Fibroblast of pulmonary artery (primary cell): ENCODE results near the gene TIAM2.
"Not testable (repeated sequence)": the region's sequence is repeated elsewhere in the genome, so short reads cannot be mapped to it uniquely, and the experiment has no call there.

Experiments used
- DNase-seq: peaks from one replicate; pipeline ENCODE4 v3.0.0-alpha.2; 2010; ENCODE audit warnings: low read depth
- H3K4me3 ChIP-seq: replicated peaks from 2 replicates; pipeline ENCODE4 v1.5.1; 2011; ENCODE audit warnings: low read depth, mild to moderate bottlenecking, control low read depth, low read length, moderate library complexity
- TF ChIP-seq, protein P1 (sequence below): IDR thresholded peaks from 2 replicates; pipeline ENCODE4 v1.5.1; 2011; ENCODE audit warnings: mild to moderate bottlenecking, control low read depth, low read length, inconsistent platforms; ENCODE audit errors: missing control alignments

Gene TIAM2

DNA sequence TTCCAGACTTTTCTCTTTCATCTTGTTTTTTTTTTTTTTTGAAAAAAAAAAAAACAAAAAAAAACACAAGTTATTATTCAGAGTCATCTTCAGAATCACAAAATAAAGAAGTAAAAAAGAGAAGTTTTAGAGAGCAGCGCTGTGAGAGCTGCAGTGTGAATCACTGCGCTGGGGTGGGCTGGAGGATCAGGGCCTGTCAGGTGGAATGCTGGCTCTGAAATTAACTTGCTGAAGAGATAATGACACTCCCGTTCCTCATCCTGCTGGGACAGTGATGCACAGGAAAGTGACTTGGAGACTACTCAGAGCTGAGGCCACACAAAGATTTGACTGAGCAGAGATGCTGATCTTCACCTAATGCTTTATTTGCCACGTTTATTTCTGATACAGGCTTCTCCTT, 226.0 kb downstream of the TIAM2 start:
- no peak for DNase-seq
- no peak overlapping the region for H3K4me3 ChIP-seq
- TF ChIP-seq, protein P1, sequence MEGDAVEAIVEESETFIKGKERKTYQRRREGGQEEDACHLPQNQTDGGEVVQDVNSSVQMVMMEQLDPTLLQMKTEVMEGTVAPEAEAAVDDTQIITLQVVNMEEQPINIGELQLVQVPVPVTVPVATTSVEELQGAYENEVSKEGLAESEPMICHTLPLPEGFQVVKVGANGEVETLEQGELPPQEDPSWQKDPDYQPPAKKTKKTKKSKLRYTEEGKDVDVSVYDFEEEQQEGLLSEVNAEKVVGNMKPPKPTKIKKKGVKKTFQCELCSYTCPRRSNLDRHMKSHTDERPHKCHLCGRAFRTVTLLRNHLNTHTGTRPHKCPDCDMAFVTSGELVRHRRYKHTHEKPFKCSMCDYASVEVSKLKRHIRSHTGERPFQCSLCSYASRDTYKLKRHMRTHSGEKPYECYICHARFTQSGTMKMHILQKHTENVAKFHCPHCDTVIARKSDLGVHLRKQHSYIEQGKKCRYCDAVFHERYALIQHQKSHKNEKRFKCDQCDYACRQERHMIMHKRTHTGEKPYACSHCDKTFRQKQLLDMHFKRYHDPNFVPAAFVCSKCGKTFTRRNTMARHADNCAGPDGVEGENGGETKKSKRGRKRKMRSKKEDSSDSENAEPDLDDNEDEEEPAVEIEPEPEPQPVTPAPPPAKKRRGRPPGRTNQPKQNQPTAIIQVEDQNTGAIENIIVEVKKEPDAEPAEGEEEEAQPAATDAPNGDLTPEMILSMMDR, result no peak

GRCh38 chr6:155222506-155222905, 227.4 kb downstream of the TIAM2 start:
- no peak overlapping the region for H3K4me3 ChIP-seq
- no peak for DNase-seq
- TF ChIP-seq, protein P1, result no peak

DNA sequence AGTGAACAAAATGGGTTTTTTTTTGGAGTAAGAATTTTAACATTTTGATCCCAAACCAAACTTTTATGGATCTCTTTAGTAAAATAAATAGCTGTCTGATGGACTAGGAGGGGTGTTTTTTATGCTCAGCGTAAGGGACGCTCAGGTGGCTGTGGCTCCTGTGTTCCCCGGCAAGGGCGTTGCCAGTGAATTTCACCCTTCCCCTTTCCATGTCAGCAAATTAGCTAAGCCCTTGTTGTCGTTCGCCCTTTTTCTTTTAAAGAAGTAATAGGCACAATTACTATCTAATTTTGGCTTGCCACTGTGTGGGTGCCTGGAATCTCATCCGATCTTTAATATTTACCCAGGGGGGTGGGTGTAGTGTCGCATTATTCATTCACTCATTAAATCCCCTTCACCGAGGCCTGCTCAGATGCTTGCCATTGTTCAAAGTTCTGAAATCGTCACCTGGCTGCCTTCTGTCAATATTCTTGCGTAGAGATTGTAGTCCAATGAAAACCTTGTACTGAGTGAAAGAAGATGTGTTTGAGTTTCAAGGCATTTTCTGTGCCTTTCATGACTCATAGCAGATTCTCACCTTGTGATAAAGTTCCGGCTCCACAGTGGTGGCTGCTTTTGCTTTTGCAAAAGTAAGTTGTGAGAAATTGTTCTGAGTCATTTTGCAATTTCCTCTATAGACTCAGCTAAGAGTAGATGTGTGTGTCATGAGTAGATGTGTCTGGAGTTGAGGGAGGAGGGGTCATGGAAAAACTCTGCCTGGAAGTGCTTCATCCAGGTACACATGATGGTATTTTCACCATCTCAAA, 228.7 kb downstream of the TIAM2 start:
- H3K4me3 ChIP-seq, result no peak overlapping the region
- peak; percentile 90 for DNase-seq
- TF ChIP-seq, protein P1, result no peak

DNA sequence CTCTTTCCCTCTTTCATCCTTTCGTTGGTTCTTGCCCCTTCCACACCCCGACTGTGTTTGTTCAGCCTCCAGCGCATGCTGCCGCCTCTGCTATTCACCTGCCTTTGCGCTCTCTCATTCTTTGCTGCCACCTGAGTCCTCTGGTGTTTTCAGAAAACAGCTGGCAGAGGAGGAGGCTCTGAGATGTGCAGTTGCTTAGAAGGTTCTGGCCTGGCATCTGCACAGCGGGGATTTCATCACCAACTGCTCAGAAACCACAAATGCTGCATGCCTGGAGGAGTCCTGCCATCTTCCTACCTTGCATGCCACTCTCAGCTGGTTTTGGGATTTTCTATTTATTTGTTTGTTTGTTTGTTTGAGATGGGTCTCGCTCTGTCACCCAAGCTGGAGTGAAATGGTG, 229.5 kb downstream of the TIAM2 start:
- H3K4me3 ChIP-seq, result no peak overlapping the region
- TF ChIP-seq, protein P1, result no peak
- peak; percentile 13 for DNase-seq

DNA sequence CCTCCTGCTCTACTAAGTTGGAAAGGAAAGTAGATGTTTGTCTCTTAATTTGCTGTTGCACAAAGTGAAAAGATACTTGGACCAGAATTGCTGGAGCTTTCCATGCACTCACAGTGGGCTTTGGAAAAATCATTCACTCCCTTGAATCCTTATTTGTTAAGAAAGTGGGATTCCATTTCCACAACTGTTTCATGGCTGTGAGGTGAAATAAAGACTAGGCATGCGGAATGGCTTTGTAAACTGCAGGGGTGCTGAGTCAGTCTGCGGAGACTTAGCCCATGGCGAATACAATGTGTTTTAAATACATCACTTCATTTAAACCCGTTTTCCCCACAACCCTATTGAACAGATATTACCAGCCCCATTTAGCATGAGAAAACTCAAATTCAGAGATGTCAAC, 231.9 kb downstream of the TIAM2 start:
- TF ChIP-seq, protein P1, result no peak
- no peak for DNase-seq
- H3K4me3 ChIP-seq, result no peak overlapping the region

- peak; percentile 77 for DNase-seq
- TF ChIP-seq, protein P1, result no peak
- H3K4me3 ChIP-seq, result no peak overlapping the region
Observed at GRCh38 chr6:155228546-155229166, 233.5 kb downstream of the TIAM2 start.

DNA sequence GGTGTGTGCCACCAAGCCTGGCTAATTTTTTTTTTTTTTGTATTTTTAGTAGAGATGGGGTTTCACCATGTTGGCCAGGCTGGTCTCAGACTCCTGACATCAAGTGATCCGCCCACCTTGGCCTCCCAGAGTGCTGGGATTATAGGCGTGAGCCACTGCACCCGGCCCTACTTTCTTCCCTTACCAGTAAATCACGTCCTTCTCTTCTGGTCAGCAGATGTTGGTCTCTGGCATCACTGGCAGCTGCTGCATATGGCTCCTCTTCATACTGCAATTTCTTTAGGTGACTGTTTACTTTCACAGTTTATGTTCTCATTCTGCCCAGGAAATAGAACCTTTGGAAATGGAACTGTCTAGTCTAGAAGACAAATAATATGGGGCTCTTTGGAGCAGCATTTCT, 235.9 kb downstream of the TIAM2 start:
- not testable (repeated sequence) for H3K4me3 ChIP-seq, DNase-seq
